ENCODE data around the gene BTBD9. TPM values are rescaled to one million over a fixed set of nuclear protein-coding genes. Genes with fewer than 3 reads are reported as not detected.

Gene BTBD9
- total RNA-seq, 3 donors from 2014 or later: 12.8 to 25.5 (median 19.0) TPM

- no peaks in the 10 kb centered on the region for H3K27me3 ChIP-seq
- DNase-seq (ENCODE audit: low spot score in 2 of 2): no peak
- H3K36me3 ChIP-seq: no peaks in the 10 kb centered on the region
- H3K4me1 ChIP-seq: no peaks in the 10 kb centered on the region
- intact Hi-C loops (cut with DNase I; ENCODE audit: low total_unique reads): no loop called here
- H3K9me3 ChIP-seq: no peaks in the 10 kb centered on the region
- no peak overlapping the region for H3K27ac ChIP-seq
- TF ChIP-seq POLR2AphosphoS5 (IDR thresholded peaks at IDR 0.05) (no peak), POLR2A (IDR thresholded peaks at IDR 0.05) (no peak), CTCF (IDR thresholded peaks at IDR 0.05) (no peak)
- no peak overlapping the region for H3K4me3 ChIP-seq
These were observed 298.2 kb downstream of the BTBD9 start for GRCh38 chr6:38341496-38341895.

- intact Hi-C loops (cut with DNase I; ENCODE audit: low total_unique reads): no loop called here
- no peak for TF ChIP-seq POLR2A (IDR thresholded peaks at IDR 0.05)
- H3K4me1 ChIP-seq: no peaks in the 10 kb centered on the region
These were observed 299.8 kb downstream of the BTBD9 start for GRCh38 chr6:38339914-38340313.

GRCh38 chr6:38337819-38338465 lies 301.8 kb downstream of the BTBD9 start:
- intact Hi-C loops (cut with DNase I; ENCODE audit: low total_unique reads): no loop called here
- TF ChIP-seq CTCF (IDR thresholded peaks at IDR 0.05): no peak
- TF ChIP-seq POLR2AphosphoS5 (IDR thresholded peaks at IDR 0.05): no peak
- TF ChIP-seq POLR2A (IDR thresholded peaks at IDR 0.05): no peak
- H3K27ac ChIP-seq: no peak overlapping the region
- H3K36me3 ChIP-seq: no peaks in the 10 kb centered on the region
- no peaks in the 10 kb centered on the region for H3K27me3 ChIP-seq
- H3K9me3 ChIP-seq: peaks cover 0 to 4% of the 10 kb centered on the region in 2 donors
- DNase-seq (ENCODE audit: low spot score in 2 of 2): no peak
- no peak overlapping the region for H3K4me3 ChIP-seq
- H3K4me1 ChIP-seq: no peaks in the 10 kb centered on the region

More at GRCh38 chr6:38339914-38340313, 299.8 kb downstream of the BTBD9 start:
- Histone ChIP-seq H3K9me3 (no peaks in the 10 kb centered on the region), H3K36me3 (no peaks in the 10 kb centered on the region), H3K4me3 (no peak overlapping the region), H3K27ac (no peak overlapping the region), H3K27me3 (no peaks in the 10 kb centered on the region)
- no peak for DNase-seq (ENCODE audit: low spot score in 2 of 2)

GRCh38 chr6:38336922-38337321 lies 302.8 kb downstream of the BTBD9 start:
- H3K36me3 ChIP-seq: no peaks in the 10 kb centered on the region
- TF ChIP-seq POLR2AphosphoS5 (IDR thresholded peaks at IDR 0.05): no peak
- TF ChIP-seq CTCF (IDR thresholded peaks at IDR 0.05): no peak
- H3K27me3 ChIP-seq: no peaks in the 10 kb centered on the region
- no peak overlapping the region for H3K27ac ChIP-seq
- peaks cover 0 to 4% of the 10 kb centered on the region in 2 donors for H3K9me3 ChIP-seq
- no peaks in the 10 kb centered on the region for H3K4me1 ChIP-seq
- no peak for DNase-seq (ENCODE audit: low spot score in 2 of 2)
- H3K4me3 ChIP-seq: no peak overlapping the region
- intact Hi-C loops (cut with DNase I; ENCODE audit: low total_unique reads): no loop called here

- Histone ChIP-seq H3K9me3 (no peaks in the 10 kb centered on the region), H3K27me3 (no peaks in the 10 kb centered on the region), H3K36me3 (no peaks in the 10 kb centered on the region), H3K4me3 (no peak overlapping the region), H3K27ac (no peak overlapping the region), H3K4me1 (no peaks in the 10 kb centered on the region)
- no peak for TF ChIP-seq CTCF (IDR thresholded peaks at IDR 0.05)
- no peak for TF ChIP-seq POLR2A (IDR thresholded peaks at IDR 0.05)
- no peak for TF ChIP-seq POLR2AphosphoS5 (IDR thresholded peaks at IDR 0.05)
- intact Hi-C loops (cut with DNase I; ENCODE audit: low total_unique reads): no loop called here
- no peak for DNase-seq (ENCODE audit: low spot score in 2 of 2)
These were observed 312.9 kb downstream of the BTBD9 start for GRCh38 chr6:38326837-38327236.
